AG04450 (cell line): Measurements from ENCODE around the gene BOK. TPM values are rescaled to one million over a fixed set of nuclear protein-coding genes. Genes with fewer than 3 reads are reported as not detected.

ENCODE experiments used
- CTCF ChIA-PET: fragments of 300-600, 350-600 bp; formaldehyde crosslinking; extraction: SDS; loops from one replicate; lab custom pipeline; 2022; ENCODE audit warnings: antibody characterized with exemption, inconsistent platforms; lab: Charles Lee
- POLR2A ChIA-PET: fragments of 350-600 bp; formaldehyde crosslinking; extraction: SDS; loops from one replicate; lab custom pipeline; 2021; ENCODE audit warnings: antibody characterized with exemption, inconsistent platforms; lab: Yijun Ruan, JAX
- DNase-seq: peaks from one replicate; pipeline ENCODE4 v3.0.0-alpha.2; 2011; ENCODE audit warnings: low read depth, low spot score
- H3K27ac ChIP-seq: one replicate; pipeline ENCODE4 v1.5.1; 2012; ENCODE audit warnings: low read depth, low read length, control low read depth
- H3K27me3 ChIP-seq: one replicate; pipeline ENCODE4 v1.6.0; 2012; ENCODE audit warnings: low read length; ENCODE audit not compliant: control insufficient read depth, insufficient read depth
- H3K4me3 ChIP-seq: 2 replicates; pipeline ENCODE4 v1.5.1; 2011; ENCODE audit warnings: mild to moderate bottlenecking, low read depth, low read length, control low read depth
- H3K9me3 ChIP-seq: 2 replicates; pipeline ENCODE4 v1.5.1; 2012; ENCODE audit warnings: low read length; ENCODE audit not compliant: control insufficient read depth, insufficient read depth
- polyA plus RNA-seq: library from polyadenylated mRNA; depleted of rRNA; stranded (reverse); fragments of >200 nt; gene quantifications from 2 replicates; pipeline ENCODE4 v1.2.3, GENCODE V29; 2011
- TF ChIP-seq, protein P1 (sequence below): IDR thresholded peaks from 2 replicates; pipeline ENCODE4 v1.5.1; 2011; ENCODE audit warnings: low read depth, low read length, control low read depth, inconsistent platforms

BOK gene
- polyA plus RNA-seq, 1 experiment: 18.6 TPM

- CTCF ChIA-PET: no interaction called here
- no peak for DNase-seq
- POLR2A ChIA-PET: interaction anchor here (0.6 kb wide), 1 partner anchor 125 kb away, joined by 4 read pairs; no protein-coding TSS in a partner anchor
These were observed 39.9 kb downstream of the BOK start for GRCh38 chr2:241598487-241598886.

DNA sequence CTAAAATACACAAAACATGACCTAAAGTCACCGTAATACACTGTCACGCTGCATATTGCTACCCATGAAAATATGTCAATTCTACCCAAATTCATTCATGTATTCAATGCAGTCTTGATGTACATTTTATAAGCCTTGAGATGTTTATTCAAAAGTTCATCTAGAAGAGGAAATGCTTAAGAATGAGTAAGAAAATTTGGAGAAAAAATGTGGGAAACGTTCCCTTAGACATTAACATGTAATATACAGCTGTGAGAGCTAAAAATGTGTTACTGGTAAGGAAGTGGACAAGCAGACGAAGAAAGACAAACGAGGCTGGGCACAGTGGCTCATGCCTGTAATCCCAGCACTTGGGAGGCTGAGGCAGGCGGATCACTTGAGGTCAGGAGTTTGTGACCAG lies 41.1 kb downstream of the BOK start:
- Histone ChIP-seq H3K9me3 (no peaks in the 10 kb centered on the region; the same call in 1 of the 2 replicates), H3K27me3 (no peaks in the 10 kb centered on the region), H3K4me3 (no peak overlapping the region), H3K27ac (no peak overlapping the region)
- ChIA-PET POLR2A (no interaction called here), CTCF (interaction anchor here (0.6 to 1.3 kb wide), 2 partner anchors 11 kb away, joined by 3 to 4 read pairs; no protein-coding TSS in a partner anchor)
- TF ChIP-seq, protein P1, sequence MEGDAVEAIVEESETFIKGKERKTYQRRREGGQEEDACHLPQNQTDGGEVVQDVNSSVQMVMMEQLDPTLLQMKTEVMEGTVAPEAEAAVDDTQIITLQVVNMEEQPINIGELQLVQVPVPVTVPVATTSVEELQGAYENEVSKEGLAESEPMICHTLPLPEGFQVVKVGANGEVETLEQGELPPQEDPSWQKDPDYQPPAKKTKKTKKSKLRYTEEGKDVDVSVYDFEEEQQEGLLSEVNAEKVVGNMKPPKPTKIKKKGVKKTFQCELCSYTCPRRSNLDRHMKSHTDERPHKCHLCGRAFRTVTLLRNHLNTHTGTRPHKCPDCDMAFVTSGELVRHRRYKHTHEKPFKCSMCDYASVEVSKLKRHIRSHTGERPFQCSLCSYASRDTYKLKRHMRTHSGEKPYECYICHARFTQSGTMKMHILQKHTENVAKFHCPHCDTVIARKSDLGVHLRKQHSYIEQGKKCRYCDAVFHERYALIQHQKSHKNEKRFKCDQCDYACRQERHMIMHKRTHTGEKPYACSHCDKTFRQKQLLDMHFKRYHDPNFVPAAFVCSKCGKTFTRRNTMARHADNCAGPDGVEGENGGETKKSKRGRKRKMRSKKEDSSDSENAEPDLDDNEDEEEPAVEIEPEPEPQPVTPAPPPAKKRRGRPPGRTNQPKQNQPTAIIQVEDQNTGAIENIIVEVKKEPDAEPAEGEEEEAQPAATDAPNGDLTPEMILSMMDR: no peak
- no peak for DNase-seq

More at GRCh38 chr2:241598487-241598886, 39.9 kb downstream of the BOK start:
- Histone ChIP-seq H3K27me3 (no peaks in the 10 kb centered on the region), H3K27ac (no peak overlapping the region), H3K4me3 (no peak overlapping the region), H3K9me3 (no peaks in the 10 kb centered on the region; the same call in 1 of the 2 replicates)
- TF ChIP-seq, protein P1: 0 out of 2 replicates have a peak, but pooled peaks have one; percentile 8

- H3K27me3 ChIP-seq: no peaks in the 10 kb centered on the region
- no peak overlapping the region for H3K4me3 ChIP-seq
- H3K27ac ChIP-seq: no peak overlapping the region
- TF ChIP-seq, protein P1: no peak
- CTCF ChIA-PET: no interaction called here
- DNase-seq: no peak
- no peaks in the 10 kb centered on the region; the same call in 1 of the 2 replicates for H3K9me3 ChIP-seq
- POLR2A ChIA-PET: no interaction called here
These were observed 43.3 kb downstream of the BOK start for GRCh38 chr2:241601841-241602240.

DNA sequence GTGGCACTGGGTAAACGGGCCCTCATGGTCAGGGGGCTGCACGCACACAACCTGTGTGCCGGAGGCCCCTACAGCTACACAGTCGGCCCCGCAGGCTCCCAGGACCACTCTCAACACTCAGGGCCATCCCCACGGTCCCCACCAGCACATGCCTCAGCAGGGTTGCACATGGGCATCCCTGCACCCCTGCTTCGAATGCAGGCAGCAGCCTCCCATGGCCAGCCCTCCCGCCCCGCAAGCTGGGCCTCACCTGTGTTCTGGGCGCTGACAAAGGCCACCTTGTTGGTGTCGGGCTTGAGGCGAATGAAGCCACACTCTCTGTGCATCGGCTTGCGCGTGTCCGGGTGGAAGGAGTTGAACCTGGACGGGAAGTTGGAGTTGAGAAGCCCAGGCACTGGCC lies 44.2 kb downstream of the BOK start:
- DNase-seq: no peak
- Histone ChIP-seq H3K4me3 (no peak overlapping the region), H3K9me3 (no peaks in the 10 kb centered on the region; the same call in 1 of the 2 replicates), H3K27ac (no peak overlapping the region), H3K27me3 (no peaks in the 10 kb centered on the region)
- POLR2A ChIA-PET: interaction anchor here (0.6 kb wide), 1 partner anchor 38 kb away, joined by 4 read pairs; no protein-coding TSS in a partner anchor
- TF ChIP-seq, protein P1: no peak
- CTCF ChIA-PET: no interaction called here

- Histone ChIP-seq H3K9me3 (no peaks in the 10 kb centered on the region; the same call in 1 of the 2 replicates), H3K27ac (no peak overlapping the region), H3K27me3 (no peaks in the 10 kb centered on the region), H3K4me3 (no peak overlapping the region)
- no peak for DNase-seq
- ChIA-PET CTCF (no interaction called here), POLR2A (no interaction called here)
- TF ChIP-seq, protein P1: no peak
These were observed 45.1 kb downstream of the BOK start for GRCh38 chr2:241603686-241604085.
